WTC11 (cell line): ENCODE results near the gene PMAIP1. TPM values are rescaled to one million over a fixed set of nuclear protein-coding genes. Genes with fewer than 3 reads are reported as not detected.

Experiments used
- ATAC-seq: fragments of 200-7000 bp; cut with Tn5 transposase; 2 replicates; pipeline ENCODE4 v1.10.0; 2021; ENCODE audit warnings: mild to moderate bottlenecking, moderate library complexity
- CTCF ChIA-PET: fragments of 300-600 bp; sonication (Branson Sonifier 250); formaldehyde crosslinking; loops from one replicate; lab custom pipeline; 2021; ENCODE audit warnings: antibody characterized with exemption; lab: Charles Lee
- POLR2A ChIA-PET: fragments of 350-600 bp; sonication (Branson Sonifier 250); formaldehyde crosslinking; loops from one replicate; lab custom pipeline; 2021; ENCODE audit warnings: antibody characterized with exemption; lab: Charles Lee
- DNase-seq: peaks from one replicate; pipeline ENCODE4 v3.0.0; 2021; ENCODE audit warnings: low spot score
- H3K27ac Mint-ChIP-seq: 2 replicates; pipeline ENCODE4 v1.8.0; 2021; ENCODE audit warnings: mixed read lengths
- H3K27me3 Mint-ChIP-seq: 2 replicates; pipeline ENCODE4 v1.8.0; 2021; ENCODE audit warnings: low read depth, mild to moderate bottlenecking, moderate library complexity, mixed read lengths
- H3K36me3 Mint-ChIP-seq: 2 replicates; pipeline ENCODE4 v1.8.0; 2021; ENCODE audit warnings: mixed read lengths
- H3K4me1 Mint-ChIP-seq: 2 replicates; pipeline ENCODE4 v1.8.0; 2022; ENCODE audit warnings: mixed read lengths
- H3K4me3 Mint-ChIP-seq: 2 replicates; pipeline ENCODE4 v1.8.0; 2021; ENCODE audit warnings: mild to moderate bottlenecking, moderate library complexity, mixed read lengths
- H3K9me3 Mint-ChIP-seq: 2 replicates; pipeline ENCODE4 v1.8.0; 2021; ENCODE audit warnings: mixed read lengths
- CREM ChIP-seq: sonication (generic); formaldehyde crosslinking; IDR thresholded peaks from 2 replicates; pipeline ENCODE4 v1.8.1; 2022; ENCODE audit warnings: mild to moderate bottlenecking, missing genetic modification reagents, moderate library complexity
- ZNF317 ChIP-seq: sonication (generic); formaldehyde crosslinking; IDR thresholded peaks from 2 replicates; pipeline ENCODE4 v1.8.1; 2023; ENCODE audit warnings: low read depth, mild to moderate bottlenecking, moderate library complexity, missing genetic modification reagents, borderline replicate concordance
- ZNF512 ChIP-seq: sonication (generic); formaldehyde crosslinking; IDR thresholded peaks from 2 replicates; pipeline ENCODE4 v1.8.1; 2022; ENCODE audit warnings: missing genetic modification reagents, borderline replicate concordance
- total RNA-seq: library from RNA; stranded (reverse); gene quantifications from 3 replicates; pipeline ENCODE4 v1.2.3, GENCODE V29; 2021

The PMAIP1 gene
- total RNA-seq, 1 experiment from 2014 or later: 152 TPM

GRCh38 chr18:59952283-59953007 lies 52.6 kb downstream of the PMAIP1 start:
- H3K4me1 Mint-ChIP-seq: no peaks in the 10 kb centered on the region
- H3K4me3 Mint-ChIP-seq: no peak overlapping the region
- CTCF ChIA-PET: no interaction called here
- DNase-seq: no peak
- no peak overlapping the region for H3K27ac Mint-ChIP-seq
- ATAC-seq: no peak
- H3K36me3 Mint-ChIP-seq: no peaks in the 10 kb centered on the region
- TF ChIP-seq ZNF317 (CRISPR knock-in tag): no peak
- TF ChIP-seq ZNF512 (CRISPR knock-in tag): no peak
- TF ChIP-seq CREM (CRISPR knock-in tag): no peak
- no peaks in the 10 kb centered on the region for H3K9me3 Mint-ChIP-seq
- POLR2A ChIA-PET: no interaction called here
- H3K27me3 Mint-ChIP-seq: no peaks in the 10 kb centered on the region

Other genes with a start within 250 kb of the PMAIP1 start
- gene CCBE1, start 202.6 kb upstream of the PMAIP1 start, total RNA-seq: 8.0 to 9.7 TPM (median 9.7 TPM) in 3 replicates